Transverse colon (tissue), 4 donors: ENCODE results near the gene SLC25A17.

Source experiments
- CTCF ChIP-seq, 5 experiments: fragments of 200-600 bp in 3 of 5; fragments of 450-650 bp in 2 of 5; sonication (generic) in 3 of 5; IDR thresholded peaks; 1 replicate in 2 of 5; 2 replicates in 3 of 5; pipeline ENCODE4 v1.5.1; 2016 to 2017; ENCODE audit warnings: antibody characterized with exemption in 5 of 5, inconsistent platforms in 3 of 5, mild to moderate bottlenecking in 2 of 5, moderate library complexity in 1 of 5
- POLR2AphosphoS5 ChIP-seq, 3 donors: sonication (generic); formaldehyde crosslinking; IDR thresholded peaks; one replicate each; pipeline ENCODE4 v1.6.1; 2016; ENCODE audit warnings: antibody characterized with exemption in 3 of 3

DNA sequence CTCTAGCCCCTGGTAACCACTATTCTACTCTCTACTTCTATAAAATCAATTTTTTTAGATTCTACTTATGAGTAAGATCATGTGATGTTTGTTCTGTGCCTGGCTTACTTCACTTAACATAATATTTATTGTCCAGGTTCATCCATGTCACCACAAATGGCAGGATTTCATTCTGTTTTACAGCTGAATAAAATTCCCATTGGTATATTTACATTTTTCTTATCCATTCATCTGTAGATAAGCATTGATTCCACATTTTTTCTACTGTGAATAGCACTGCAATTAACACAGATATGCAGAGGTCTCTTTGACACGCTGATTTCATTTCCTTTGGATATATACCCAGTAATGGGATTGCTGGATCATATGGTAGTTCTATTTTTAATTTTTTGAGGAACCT, 15.8 kb downstream of the SLC25A17 start:
- no peak for TF ChIP-seq CTCF (IDR thresholded peaks at IDR 0.05)
- TF ChIP-seq POLR2AphosphoS5 (IDR thresholded peaks at IDR 0.05) = no peak
